Breast epithelium (tissue), 4 donors: ENCODE measurements around the gene LEAP2. TPM values are rescaled to one million over a fixed set of nuclear protein-coding genes. Genes with fewer than 3 reads are reported as not detected.

ENCODE experiments used
- DNase-seq, 2 donors: peaks; one replicate each; pipeline ENCODE4 v3.0.0-alpha.2; 2019; ENCODE audit warnings: low spot score in 2 of 2
- H3K27ac ChIP-seq, 2 donors: fragments of 200-600 bp; sonication (generic) in 1 of 2; one replicate each; pipeline ENCODE4 v1.5.1; 2016 to 2019; ENCODE audit warnings: mild to moderate bottlenecking in 1 of 2
- H3K27me3 ChIP-seq, 2 donors: fragments of 200-600 bp; sonication (generic) in 1 of 2; one replicate each; pipeline versions ENCODE4 v1.5.1 to v1.6.0; 2017 to 2019; ENCODE audit warnings: control low read depth in 1 of 2, mild to moderate bottlenecking in 1 of 2
- H3K36me3 ChIP-seq: fragments of 200-600 bp; one replicate; pipeline ENCODE4 v1.5.1; 2019
- H3K4me1 ChIP-seq, 2 donors: fragments of 200-600 bp; sonication (generic); one replicate each; pipeline ENCODE4 v1.5.1; 2016 to 2019; ENCODE audit warnings: control low read depth in 1 of 2
- H3K4me3 ChIP-seq, 3 donors: fragments of 200-600 bp; sonication (generic); 1 replicate in 2 of 3; 2 replicates in 1 of 3; pipeline ENCODE4 v1.5.1; 2016 to 2019; ENCODE audit warnings: mild to moderate bottlenecking in 3 of 3, moderate library complexity in 2 of 3
- H3K9me3 ChIP-seq, 2 donors: fragments of 200-600 bp; sonication (generic) in 1 of 2; one replicate each; pipeline ENCODE4 v1.5.1; 2016 to 2019; ENCODE audit warnings: control low read depth in 1 of 2
- CTCF ChIP-seq, 3 donors: fragments of 450-650 bp; IDR thresholded peaks; one replicate each; pipeline ENCODE4 v1.5.1; 2016 to 2017; ENCODE audit warnings: antibody characterized with exemption in 3 of 3, mild to moderate bottlenecking in 3 of 3, moderate library complexity in 3 of 3
- POLR2A ChIP-seq: fragments of 450-650 bp; IDR thresholded peaks from one replicate; pipeline ENCODE4 v1.6.1; 2016; ENCODE audit warnings: antibody characterized with exemption, mild to moderate bottlenecking, moderate library complexity
- POLR2AphosphoS5 ChIP-seq, 3 donors: sonication (generic); formaldehyde crosslinking; IDR thresholded peaks; one replicate each; pipeline ENCODE4 v1.6.1; 2017; ENCODE audit warnings: antibody characterized with exemption in 3 of 3
- intact Hi-C: fragments of 100-400 bp; cut with DNase I; formaldehyde crosslinking; loops from one replicate; pipeline ENCODE4 v1.15.1; 2023; ENCODE audit warnings: low total_unique reads
- total RNA-seq, 3 donors: library from RNA; depleted of rRNA; stranded (reverse); fragments of >200 nt; gene quantifications; one replicate each; pipeline ENCODE4 v1.1.0, GENCODE V29; 2016

LEAP2 gene
- total RNA-seq, 3 donors from 2014 or later = 0.80 to 4.1 (median 2.9) TPM

- TF ChIP-seq CTCF (IDR thresholded peaks at IDR 0.05) (no peak), POLR2AphosphoS5 (IDR thresholded peaks at IDR 0.05) (peak in 1 of 3 donors; percentile 19)
- peak within 1 kb of the TSS; percentile 87 to 89 for H3K27ac ChIP-seq
- intact Hi-C loops = no loop called here
- DNase-seq = no peak
- H3K4me1 ChIP-seq = no peaks in the 10 kb centered on the region
- peak within 1 kb of the TSS; percentile 59 to 84 (median 81) for H3K4me3 ChIP-seq
- H3K27me3 ChIP-seq = no peaks in the 10 kb centered on the region
- H3K9me3 ChIP-seq = no peaks in the 10 kb centered on the region
- H3K36me3 ChIP-seq = no peaks in the 10 kb centered on the region
Measured at GRCh38 chr5:132830436-132831094, 42.9 kb upstream of the LEAP2 start, which contains the start of gene SHROOM1. Gene SHROOM1, minus strand, starts transcription at chr5:132830647. Its CDS starts 4,507 bp downstream, at chr5:132826140.

GRCh38 chr5:132831095-132831860 is 42.2 kb upstream of the LEAP2 start:
- H3K4me3 ChIP-seq = peak overlapping the region; percentile 59 to 84 (median 81)
- H3K4me1 ChIP-seq = no peaks in the 10 kb centered on the region
- DNase-seq = no peak
- H3K27ac ChIP-seq = peak overlapping the region; percentile 87 to 89
- no peaks in the 10 kb centered on the region for H3K9me3 ChIP-seq
- TF ChIP-seq POLR2A (no peak), CTCF (IDR thresholded peaks at IDR 0.05) (no peak), POLR2AphosphoS5 (IDR thresholded peaks at IDR 0.05) (no peak)
- H3K36me3 ChIP-seq = no peaks in the 10 kb centered on the region
- no peaks in the 10 kb centered on the region for H3K27me3 ChIP-seq
- intact Hi-C loops = no loop called here

GRCh38 chr5:132832612-132833011 is 40.9 kb upstream of the LEAP2 start:
- Histone ChIP-seq H3K27me3 (no peaks in the 10 kb centered on the region), H3K27ac (no peak overlapping the region), H3K9me3 (no peaks in the 10 kb centered on the region), H3K4me3 (no peak overlapping the region), H3K36me3 (no peaks in the 10 kb centered on the region), H3K4me1 (no peaks in the 10 kb centered on the region)
- DNase-seq = no peak
- no peak for TF ChIP-seq CTCF (IDR thresholded peaks at IDR 0.05)
- TF ChIP-seq POLR2A = no peak
- no peak for TF ChIP-seq POLR2AphosphoS5 (IDR thresholded peaks at IDR 0.05)
- intact Hi-C loops = no loop called here

- H3K4me1 ChIP-seq = no peaks in the 10 kb centered on the region
- TF ChIP-seq POLR2A (no peak), CTCF (IDR thresholded peaks at IDR 0.05) (no peak), POLR2AphosphoS5 (IDR thresholded peaks at IDR 0.05) (no peak)
- H3K36me3 ChIP-seq = no peaks in the 10 kb centered on the region
- intact Hi-C loops = no loop called here
- H3K27ac ChIP-seq = no peak overlapping the region
- H3K4me3 ChIP-seq = no peak overlapping the region
- no peak for DNase-seq
- no peaks in the 10 kb centered on the region for H3K27me3 ChIP-seq
- H3K9me3 ChIP-seq = no peaks in the 10 kb centered on the region
Measured at GRCh38 chr5:132834057-132834456, 39.4 kb upstream of the LEAP2 start.

- no peaks in the 10 kb centered on the region for H3K9me3 ChIP-seq
- no peak for DNase-seq
- TF ChIP-seq POLR2AphosphoS5 (IDR thresholded peaks at IDR 0.05) (no peak), CTCF (IDR thresholded peaks at IDR 0.05) (no peak), POLR2A (no peak)
- H3K36me3 ChIP-seq = no peaks in the 10 kb centered on the region
- H3K27ac ChIP-seq = no peak overlapping the region
- no peaks in the 10 kb centered on the region for H3K4me1 ChIP-seq
- no peak overlapping the region for H3K4me3 ChIP-seq
- no peaks in the 10 kb centered on the region for H3K27me3 ChIP-seq
- intact Hi-C loops = no loop called here
Measured at GRCh38 chr5:132836852-132837251, 36.6 kb upstream of the LEAP2 start.
